Gastrocnemius medialis (tissue), 4 donors: ENCODE data around the gene UNCX.

ENCODE experiments used
- POLR2A ChIP-seq, 2 donors: fragments of 450-650 bp; IDR thresholded peaks; one replicate each; pipeline ENCODE4 v1.6.1; 2017; ENCODE audit warnings: antibody characterized with exemption in 2 of 2, mild to moderate bottlenecking in 2 of 2, moderate library complexity in 2 of 2
- TF ChIP-seq, protein P1 (sequence below), 5 experiments: fragments of 450-650 bp in 3 of 5; fragments of 200-600 bp in 2 of 5; sonication (generic) in 2 of 5; IDR thresholded peaks in 4 of 5; conservative IDR thresholded peaks in 1 of 5; 1 replicate in 4 of 5; 2 replicates in 1 of 5; pipeline ENCODE4 v1.5.1; 2016 to 2019; ENCODE audit warnings: antibody characterized with exemption in 5 of 5, mild to moderate bottlenecking in 3 of 5, moderate library complexity in 3 of 5

DNA sequence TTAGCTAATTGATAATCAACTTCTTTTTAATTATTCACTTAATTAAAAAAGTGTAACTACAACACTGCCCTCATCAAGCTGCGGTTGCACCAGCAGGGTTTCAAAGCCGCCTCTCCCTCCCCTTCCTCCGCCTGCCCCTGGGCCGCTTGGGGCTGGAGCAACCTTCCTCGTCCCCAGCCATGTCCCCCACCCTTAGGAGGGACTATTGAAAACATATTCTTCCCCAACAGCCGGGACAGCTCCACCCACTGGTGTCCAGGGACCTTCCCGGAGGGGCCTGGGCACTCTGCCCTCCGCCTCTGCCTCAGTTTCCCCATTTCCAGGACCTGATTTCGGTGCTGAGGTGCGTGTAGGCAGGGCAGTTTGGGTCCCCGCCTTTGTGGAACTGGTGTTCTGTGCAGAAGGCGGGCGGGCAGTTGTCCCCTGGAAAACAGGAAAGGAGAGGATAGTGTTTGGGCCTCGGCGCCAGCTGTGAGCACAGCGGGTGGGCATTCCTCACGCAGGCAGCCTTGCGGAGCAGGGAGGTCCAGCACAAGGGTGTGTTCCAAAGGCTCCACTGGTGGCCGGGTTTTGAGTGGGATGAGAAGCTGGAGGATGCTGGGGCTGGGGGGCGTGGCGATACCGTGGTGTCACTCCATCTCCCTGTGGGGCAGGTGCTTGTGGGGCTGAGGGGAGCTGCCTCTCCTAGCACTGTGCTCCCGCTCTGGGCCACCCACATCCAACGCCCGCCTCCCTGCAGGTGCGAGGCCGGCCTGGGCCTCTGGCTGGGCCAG is 15.7 kb downstream of the UNCX start:
- TF ChIP-seq, protein P1, sequence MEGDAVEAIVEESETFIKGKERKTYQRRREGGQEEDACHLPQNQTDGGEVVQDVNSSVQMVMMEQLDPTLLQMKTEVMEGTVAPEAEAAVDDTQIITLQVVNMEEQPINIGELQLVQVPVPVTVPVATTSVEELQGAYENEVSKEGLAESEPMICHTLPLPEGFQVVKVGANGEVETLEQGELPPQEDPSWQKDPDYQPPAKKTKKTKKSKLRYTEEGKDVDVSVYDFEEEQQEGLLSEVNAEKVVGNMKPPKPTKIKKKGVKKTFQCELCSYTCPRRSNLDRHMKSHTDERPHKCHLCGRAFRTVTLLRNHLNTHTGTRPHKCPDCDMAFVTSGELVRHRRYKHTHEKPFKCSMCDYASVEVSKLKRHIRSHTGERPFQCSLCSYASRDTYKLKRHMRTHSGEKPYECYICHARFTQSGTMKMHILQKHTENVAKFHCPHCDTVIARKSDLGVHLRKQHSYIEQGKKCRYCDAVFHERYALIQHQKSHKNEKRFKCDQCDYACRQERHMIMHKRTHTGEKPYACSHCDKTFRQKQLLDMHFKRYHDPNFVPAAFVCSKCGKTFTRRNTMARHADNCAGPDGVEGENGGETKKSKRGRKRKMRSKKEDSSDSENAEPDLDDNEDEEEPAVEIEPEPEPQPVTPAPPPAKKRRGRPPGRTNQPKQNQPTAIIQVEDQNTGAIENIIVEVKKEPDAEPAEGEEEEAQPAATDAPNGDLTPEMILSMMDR (IDR thresholded peaks at IDR 0.05 in 4 of 5, conservative IDR thresholded peaks at IDR 0.05 in 1 of 5) = no peak
- no peak for TF ChIP-seq POLR2A (IDR thresholded peaks at IDR 0.05)
